HEK293T (cell line): ENCODE results near the gene SMIM24.

Experiments used
- BHLHE40 ChIP-seq: fragments of 450-650 bp; IDR thresholded peaks from 2 replicates; pipeline ENCODE4 v1.6.1; 2016; ENCODE audit warnings: mild to moderate bottlenecking, moderate library complexity, borderline replicate concordance
- CTBP1 ChIP-seq: fragments of 450-650 bp; IDR thresholded peaks from 2 replicates; pipeline ENCODE4 v1.6.1; 2016; ENCODE audit warnings: borderline replicate concordance
- FOXM1 ChIP-seq: fragments of 450-650 bp; IDR thresholded peaks from 2 replicates; pipeline ENCODE4 v1.6.1; 2017; ENCODE audit warnings: mild to moderate bottlenecking, borderline replicate concordance
- NFRKB ChIP-seq: fragments of 450-650 bp; IDR thresholded peaks from 2 replicates; pipeline ENCODE4 v1.6.1; 2016; ENCODE audit warnings: mild to moderate bottlenecking, moderate library complexity
- SP1 ChIP-seq: fragments of 450-650 bp; IDR thresholded peaks from 2 replicates; pipeline ENCODE4 v1.6.1; 2017
- SUZ12 ChIP-seq: fragments of 450-650 bp; IDR thresholded peaks from 2 replicates; pipeline ENCODE4 v1.6.1; 2016; ENCODE audit warnings: mild to moderate bottlenecking
- ZNF384 ChIP-seq: fragments of 450-650 bp; IDR thresholded peaks from 2 replicates; pipeline ENCODE4 v1.6.1; 2016

- no peak for TF ChIP-seq CTBP1
- no peak for TF ChIP-seq NFRKB
- no peak for TF ChIP-seq ZNF384
- TF ChIP-seq SP1: no peak
- TF ChIP-seq BHLHE40: no peak
- TF ChIP-seq SUZ12: no peak
- TF ChIP-seq FOXM1: no peak
These were observed 24.9 kb downstream of the SMIM24 start for GRCh38 chr19:3455393-3455955.
